GM19467 (cell line): Measurements from ENCODE around the gene PRKCZ.
A peak's percentile ranks its signal among the peaks of the same experiment; 100 is the strongest.

Source experiments
- ATAC-seq: cut with Tn5 transposase; IDR thresholded peaks from one replicate; pipeline ENCODE4 v1.9.1; 2021; ENCODE audit warnings: mild to moderate bottlenecking, moderate library complexity; ENCODE audit not compliant: unreplicated experiment

PRKCZ gene

GRCh38 chr1:2204415-2205190 is 154.4 kb downstream of the PRKCZ start:
- no peak for ATAC-seq

- ATAC-seq = peak; percentile 41
Measured at GRCh38 chr1:2205191-2205952, 155.2 kb downstream of the PRKCZ start.

- no peak for ATAC-seq
Measured at GRCh38 chr1:2206813-2207487, 156.7 kb downstream of the PRKCZ start.

GRCh38 chr1:2208309-2209239 is 158.4 kb downstream of the PRKCZ start:
- ATAC-seq = no peak

GRCh38 chr1:2209400-2210083 is 159.3 kb downstream of the PRKCZ start:
- no peak for ATAC-seq

- no peak for ATAC-seq
Measured at GRCh38 chr1:2210084-2210653, 160.0 kb downstream of the PRKCZ start.

- ATAC-seq = no peak
Measured at GRCh38 chr1:2210786-2211185, 160.6 kb downstream of the PRKCZ start.

GRCh38 chr1:2212274-2212531 is 162.0 kb downstream of the PRKCZ start:
- ATAC-seq = no peak

- ATAC-seq = no peak
Measured at GRCh38 chr1:2212532-2213491, 162.6 kb downstream of the PRKCZ start.

GRCh38 chr1:2213576-2214505 is 163.6 kb downstream of the PRKCZ start:
- ATAC-seq = no peak

GRCh38 chr1:2214541-2215241 is 164.5 kb downstream of the PRKCZ start:
- no peak for ATAC-seq

GRCh38 chr1:2215329-2215728 is 165.1 kb downstream of the PRKCZ start:
- no peak for ATAC-seq

GRCh38 chr1:2215909-2216766 is 165.9 kb downstream of the PRKCZ start:
- no peak for ATAC-seq

- no peak for ATAC-seq
Measured at GRCh38 chr1:2216767-2217058, 166.5 kb downstream of the PRKCZ start.

GRCh38 chr1:2221271-2221670 is 171.1 kb downstream of the PRKCZ start:
- ATAC-seq = no peak

GRCh38 chr1:2224170-2224584 is 174.0 kb downstream of the PRKCZ start:
- ATAC-seq = no peak
